Peyer's patch (tissue), 4 donors: ENCODE results near the gene ITCH. TPM values are rescaled to one million over a fixed set of nuclear protein-coding genes. Genes with fewer than 3 reads are reported as not detected.
"Not testable (repeated sequence)": the region's sequence is repeated elsewhere in the genome, so short reads cannot be mapped to it uniquely, and the experiment has no call there.

ENCODE experiments used
- DNase-seq, 3 donors: peaks; one replicate each; pipeline ENCODE4 v3.0.0-alpha.2; 2017 to 2019
- H3K27ac ChIP-seq, 4 donors: fragments of 200-600 bp; sonication (generic); one replicate each; pipeline ENCODE4 v1.5.1; 2016 to 2019
- H3K27me3 ChIP-seq, 2 donors: fragments of 200-600 bp; sonication (generic); one replicate each; pipeline ENCODE4 v1.5.1; 2019
- H3K36me3 ChIP-seq, 3 donors: fragments of 200-600 bp; sonication (generic); one replicate each; pipeline ENCODE4 v1.5.1; 2016 to 2019
- H3K4me1 ChIP-seq, 4 donors: fragments of 200-600 bp; sonication (generic); one replicate each; pipeline ENCODE4 v1.5.1; 2016 to 2019
- H3K4me3 ChIP-seq, 4 donors: fragments of 200-600 bp; sonication (generic); 1 replicate in 3 of 4; 2 replicates in 1 of 4; pipeline ENCODE4 v1.5.1; 2016 to 2019; ENCODE audit warnings: mild to moderate bottlenecking in 1 of 4
- H3K9me3 ChIP-seq, 4 donors: fragments of 200-600 bp; sonication (generic); one replicate each; pipeline ENCODE4 v1.5.1; 2016 to 2019; ENCODE audit warnings: mild to moderate bottlenecking in 1 of 4
- POLR2A ChIP-seq, 2 donors: fragments of 450-650 bp; IDR thresholded peaks; one replicate each; pipeline ENCODE4 v1.5.1; 2017; ENCODE audit warnings: antibody characterized with exemption in 2 of 2, mild to moderate bottlenecking in 2 of 2, moderate library complexity in 2 of 2
- total RNA-seq, 4 donors: library from RNA; depleted of rRNA; stranded (reverse); fragments of >200 nt; gene quantifications; one replicate each; pipeline ENCODE4 v1.1.0, GENCODE V29; 2016
- TF ChIP-seq, protein P1 (sequence below), 6 experiments: fragments of 450-650 bp in 4 of 6; fragments of 200-600 bp in 2 of 6; sonication (generic) in 1 of 6; IDR thresholded peaks; one replicate each; pipeline ENCODE4 v1.5.1; 2017 to 2019; ENCODE audit warnings: antibody characterized with exemption in 6 of 6, mild to moderate bottlenecking in 3 of 6, moderate library complexity in 1 of 6

Gene ITCH
- total RNA-seq, 4 donors from 2014 or later: 43.6 to 69.3 (median 59.8) TPM

DNA sequence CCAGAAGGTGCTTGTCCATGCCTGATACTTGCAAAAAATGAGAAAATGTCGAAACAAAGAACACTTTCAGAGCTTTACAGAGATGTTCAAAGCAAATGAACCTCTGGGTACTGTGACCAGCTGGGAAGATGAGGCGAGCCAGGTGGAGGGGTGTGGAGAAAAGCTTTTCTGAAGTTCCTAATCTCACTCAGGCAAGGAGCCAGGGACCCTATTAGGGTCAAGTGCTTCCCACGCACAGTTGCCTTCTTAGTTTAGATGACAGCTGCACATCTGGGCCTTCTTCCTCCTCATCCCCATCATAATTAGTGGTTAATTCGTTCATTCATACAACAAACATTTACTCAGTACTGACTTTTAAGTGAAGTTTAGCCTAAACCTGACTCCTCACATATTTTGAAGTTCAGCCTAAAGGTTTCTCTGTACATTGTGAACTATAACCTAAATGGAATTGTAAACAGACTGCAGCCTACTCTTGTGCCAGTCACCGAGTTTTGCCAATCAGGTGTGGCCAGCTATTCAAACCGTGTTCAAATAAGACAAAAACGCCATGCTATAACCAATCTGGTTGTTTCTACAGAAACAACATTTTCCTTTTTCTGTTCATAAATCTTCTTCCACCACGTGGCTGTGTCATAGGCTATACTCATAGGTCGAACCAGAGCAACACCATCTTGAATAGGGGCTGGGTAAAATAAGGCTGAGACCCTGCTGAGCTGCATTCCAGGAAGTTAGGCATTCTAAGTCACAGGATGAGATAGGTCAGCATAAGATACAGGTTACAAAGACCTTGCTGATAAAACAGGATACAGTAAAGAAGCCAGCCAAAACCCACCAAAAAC is 40.6 kb upstream of the ITCH start:
- Histone ChIP-seq H3K36me3 (no peaks in the 10 kb centered on the region), H3K9me3 (no peaks in the 10 kb centered on the region), H3K27ac (no peak overlapping the region), H3K4me1 (no peaks in the 10 kb centered on the region), H3K27me3 (no peaks in the 10 kb centered on the region), H3K4me3 (no peak overlapping the region)
- no peak for TF ChIP-seq POLR2A (IDR thresholded peaks at IDR 0.05)
- TF ChIP-seq, protein P1, sequence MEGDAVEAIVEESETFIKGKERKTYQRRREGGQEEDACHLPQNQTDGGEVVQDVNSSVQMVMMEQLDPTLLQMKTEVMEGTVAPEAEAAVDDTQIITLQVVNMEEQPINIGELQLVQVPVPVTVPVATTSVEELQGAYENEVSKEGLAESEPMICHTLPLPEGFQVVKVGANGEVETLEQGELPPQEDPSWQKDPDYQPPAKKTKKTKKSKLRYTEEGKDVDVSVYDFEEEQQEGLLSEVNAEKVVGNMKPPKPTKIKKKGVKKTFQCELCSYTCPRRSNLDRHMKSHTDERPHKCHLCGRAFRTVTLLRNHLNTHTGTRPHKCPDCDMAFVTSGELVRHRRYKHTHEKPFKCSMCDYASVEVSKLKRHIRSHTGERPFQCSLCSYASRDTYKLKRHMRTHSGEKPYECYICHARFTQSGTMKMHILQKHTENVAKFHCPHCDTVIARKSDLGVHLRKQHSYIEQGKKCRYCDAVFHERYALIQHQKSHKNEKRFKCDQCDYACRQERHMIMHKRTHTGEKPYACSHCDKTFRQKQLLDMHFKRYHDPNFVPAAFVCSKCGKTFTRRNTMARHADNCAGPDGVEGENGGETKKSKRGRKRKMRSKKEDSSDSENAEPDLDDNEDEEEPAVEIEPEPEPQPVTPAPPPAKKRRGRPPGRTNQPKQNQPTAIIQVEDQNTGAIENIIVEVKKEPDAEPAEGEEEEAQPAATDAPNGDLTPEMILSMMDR (IDR thresholded peaks at IDR 0.05): no peak
- no peak for DNase-seq

DNA sequence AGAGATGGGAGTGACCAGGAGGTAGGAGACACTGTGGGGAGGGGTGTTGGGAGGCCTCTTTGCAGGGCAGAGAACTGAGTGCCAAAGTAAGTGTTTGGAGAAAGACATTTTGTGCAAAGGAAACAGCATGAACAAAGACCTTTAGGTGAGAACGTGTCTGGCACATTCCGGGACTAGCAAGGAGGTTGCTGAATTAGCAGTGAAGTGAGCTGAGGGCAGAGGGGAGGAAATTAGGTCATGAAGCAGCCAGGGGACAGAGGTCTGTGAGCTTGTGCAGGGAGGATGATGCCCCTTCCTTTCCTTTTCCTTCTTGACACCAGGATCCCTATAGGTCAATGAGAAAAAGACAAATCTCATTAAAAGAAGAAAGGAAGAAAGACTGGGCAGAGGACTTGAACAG is 38.5 kb upstream of the ITCH start:
- DNase-seq: no peak

DNA sequence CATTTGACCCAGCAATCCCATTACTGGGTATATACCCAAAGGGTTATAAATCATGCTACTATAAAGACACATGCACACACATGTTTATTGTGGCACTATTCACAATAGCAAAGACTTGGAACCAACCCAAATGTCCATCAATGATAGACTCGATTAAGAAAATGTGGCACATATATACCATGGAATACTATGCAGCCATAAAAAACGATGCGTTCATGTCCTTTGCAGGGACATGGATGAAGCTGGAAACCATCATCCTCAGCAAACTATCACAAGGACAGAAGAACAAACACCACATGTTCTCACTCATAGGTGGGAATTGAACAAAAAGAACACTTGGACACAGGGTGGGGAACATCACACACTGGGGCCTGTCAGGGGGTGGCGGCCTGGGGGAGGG is 34.9 kb upstream of the ITCH start:
- not testable (repeated sequence) for H3K4me3 ChIP-seq, H3K9me3 ChIP-seq

More for the DNA sequence above, 38.5 kb upstream of the ITCH start:
- TF ChIP-seq, protein P1 (IDR thresholded peaks at IDR 0.05): no peak
- TF ChIP-seq POLR2A (IDR thresholded peaks at IDR 0.05): no peak
- Histone ChIP-seq H3K4me1 (no peaks in the 10 kb centered on the region), H3K9me3 (no peaks in the 10 kb centered on the region), H3K36me3 (no peaks in the 10 kb centered on the region), H3K27ac (no peak overlapping the region), H3K4me3 (no peak overlapping the region), H3K27me3 (no peaks in the 10 kb centered on the region)

DNA sequence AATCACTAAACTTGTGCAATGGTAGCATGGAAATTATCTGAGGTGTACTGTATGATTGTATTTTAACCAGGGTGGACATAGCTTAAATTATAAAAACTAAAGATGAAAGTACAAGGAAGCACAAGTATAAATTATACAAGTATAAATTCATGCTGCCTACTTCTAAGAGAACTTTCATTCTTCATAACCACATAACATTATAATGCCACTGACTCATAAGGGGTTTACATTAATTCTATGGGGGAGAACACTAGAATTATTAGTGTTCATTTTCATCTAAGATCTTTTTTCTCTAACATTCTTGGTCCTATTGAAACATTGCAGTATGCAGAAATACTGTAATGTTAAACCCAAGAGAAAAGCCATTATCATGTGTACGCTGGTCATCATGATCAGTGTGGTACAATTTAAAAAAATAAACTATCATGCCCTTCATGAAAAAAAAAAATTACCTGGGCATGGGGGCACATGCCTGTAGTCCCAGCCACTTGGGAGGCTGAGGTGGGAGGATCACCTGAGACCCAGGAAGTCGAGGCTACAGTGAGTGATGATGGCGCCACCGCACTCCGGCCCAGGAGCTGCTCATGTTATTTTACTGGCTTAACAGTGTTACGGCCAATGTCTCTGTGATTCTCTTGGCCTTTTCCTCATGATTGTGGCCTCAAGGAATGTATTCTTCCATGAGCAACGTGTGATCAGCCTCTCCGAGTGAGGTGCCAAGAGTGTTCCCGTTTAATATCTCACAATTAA is 34.0 kb upstream of the ITCH start:
- Histone ChIP-seq H3K27me3 (no peaks in the 10 kb centered on the region), H3K27ac (no peak overlapping the region), H3K9me3 (no peaks in the 10 kb centered on the region), H3K36me3 (no peaks in the 10 kb centered on the region), H3K4me1 (peaks cover 0 to 3% (median 0%) of the 10 kb centered on the region in 4 donors), H3K4me3 (no peak overlapping the region)
- no peak for TF ChIP-seq POLR2A (IDR thresholded peaks at IDR 0.05)
- TF ChIP-seq, protein P1 (IDR thresholded peaks at IDR 0.05): no peak
- no peak for DNase-seq

More for the DNA sequence above, 34.9 kb upstream of the ITCH start:
- not testable (repeated sequence) for H3K36me3 ChIP-seq, H3K27me3 ChIP-seq, H3K4me1 ChIP-seq, H3K27ac ChIP-seq, DNase-seq

DNA sequence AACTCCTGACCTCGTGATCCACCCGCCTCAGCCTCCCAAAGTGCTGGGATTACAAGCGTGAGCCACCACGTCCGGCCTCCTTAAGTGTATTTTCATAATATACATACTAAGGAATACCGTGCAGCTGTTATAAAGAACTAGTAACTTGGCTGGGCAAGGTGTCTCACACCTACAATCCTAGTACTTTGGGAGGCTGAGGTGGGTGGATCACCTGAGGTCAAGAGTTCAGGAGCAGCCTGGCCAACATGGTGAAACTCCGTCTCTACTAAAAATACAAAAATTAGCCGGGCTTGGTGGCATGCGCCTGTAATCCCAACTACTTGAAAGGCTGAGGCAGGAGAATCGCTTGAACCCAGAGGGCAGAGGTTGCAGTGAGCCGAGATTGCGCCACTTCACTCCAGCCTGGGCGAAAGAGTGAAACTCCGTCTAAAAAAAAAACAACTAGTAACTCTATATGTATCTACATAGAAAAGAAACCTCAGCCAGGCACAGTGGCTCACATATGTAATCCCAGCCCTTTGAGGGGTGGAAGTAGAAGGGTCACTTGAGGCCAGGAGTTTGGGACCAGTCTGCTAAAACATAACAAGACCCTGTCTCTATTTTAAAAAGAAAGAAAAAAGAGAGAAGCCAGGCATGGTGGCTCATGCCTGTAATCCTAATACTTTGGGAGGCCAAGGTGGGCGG is 32.1 kb upstream of the ITCH start:
- H3K27ac ChIP-seq, H3K4me3 ChIP-seq, H3K27me3 ChIP-seq, DNase-seq, H3K4me1 ChIP-seq, H3K9me3 ChIP-seq, H3K36me3 ChIP-seq: not testable (repeated sequence)

DNA sequence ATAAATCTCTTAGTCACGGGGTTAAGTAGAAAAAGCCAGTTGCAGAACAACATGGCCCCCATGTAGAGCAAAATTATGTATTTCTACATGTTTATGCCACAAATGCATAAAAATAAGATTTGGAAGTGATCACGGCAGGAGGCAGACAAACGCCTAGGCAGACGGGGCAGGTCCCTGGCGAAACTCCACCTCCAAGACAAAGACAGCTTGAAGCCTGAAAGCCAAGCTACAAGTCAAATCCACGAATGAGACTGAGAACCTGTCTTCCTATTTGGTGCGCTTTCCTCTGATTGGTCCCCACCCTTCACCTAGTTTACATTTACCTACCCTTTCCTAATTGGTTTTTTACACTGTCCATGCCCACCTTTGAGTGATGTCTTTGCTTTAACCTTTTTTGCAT is 31.2 kb upstream of the ITCH start:
- Histone ChIP-seq H3K4me3 (no peak overlapping the region), H3K9me3 (no peaks in the 10 kb centered on the region), H3K36me3 (no peaks in the 10 kb centered on the region), H3K4me1 (peaks cover 0 to 9% (median 0%) of the 10 kb centered on the region in 4 donors), H3K27ac (no peak overlapping the region), H3K27me3 (no peaks in the 10 kb centered on the region)
- TF ChIP-seq POLR2A (IDR thresholded peaks at IDR 0.05): no peak
- TF ChIP-seq, protein P1 (IDR thresholded peaks at IDR 0.05): no peak
- no peak for DNase-seq
